HG03025 (cell line): Measurements from ENCODE around the gene KCP.

ENCODE experiments used
- ATAC-seq: cut with Tn5 transposase; IDR thresholded peaks from one replicate; pipeline ENCODE4 v1.9.1; 2021; ENCODE audit warnings: mild to moderate bottlenecking, moderate library complexity; ENCODE audit not compliant: unreplicated experiment, low FRiP score

Gene KCP

GRCh38 chr7:128888756-128889095 lies 21.8 kb downstream of the KCP start:
- ATAC-seq: no peak

DNA sequence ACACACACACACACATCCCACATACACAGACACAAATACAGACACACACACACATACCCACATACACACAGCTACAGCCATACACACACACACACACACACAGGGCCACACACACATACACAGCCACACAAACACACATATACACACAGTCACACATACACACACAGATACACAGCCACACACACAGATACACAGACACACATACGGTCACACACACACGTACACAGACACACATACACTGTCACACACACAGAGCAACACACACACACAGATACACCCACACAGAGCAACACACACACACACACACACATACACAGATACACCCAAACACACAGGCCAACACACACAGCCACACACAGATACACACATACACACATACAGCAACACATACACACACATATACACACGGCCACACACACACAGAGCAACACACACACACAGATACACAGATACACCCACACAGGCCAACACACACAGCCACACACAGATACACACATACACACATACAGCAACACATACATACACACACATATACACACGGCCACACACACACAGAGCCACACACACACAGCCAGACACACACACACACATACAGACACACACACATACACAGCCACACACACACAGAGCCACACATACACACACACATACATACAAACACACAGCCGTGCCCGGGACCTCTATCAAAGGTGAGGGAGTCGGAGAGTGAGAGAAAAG lies 22.3 kb downstream of the KCP start:
- no peak for ATAC-seq

DNA sequence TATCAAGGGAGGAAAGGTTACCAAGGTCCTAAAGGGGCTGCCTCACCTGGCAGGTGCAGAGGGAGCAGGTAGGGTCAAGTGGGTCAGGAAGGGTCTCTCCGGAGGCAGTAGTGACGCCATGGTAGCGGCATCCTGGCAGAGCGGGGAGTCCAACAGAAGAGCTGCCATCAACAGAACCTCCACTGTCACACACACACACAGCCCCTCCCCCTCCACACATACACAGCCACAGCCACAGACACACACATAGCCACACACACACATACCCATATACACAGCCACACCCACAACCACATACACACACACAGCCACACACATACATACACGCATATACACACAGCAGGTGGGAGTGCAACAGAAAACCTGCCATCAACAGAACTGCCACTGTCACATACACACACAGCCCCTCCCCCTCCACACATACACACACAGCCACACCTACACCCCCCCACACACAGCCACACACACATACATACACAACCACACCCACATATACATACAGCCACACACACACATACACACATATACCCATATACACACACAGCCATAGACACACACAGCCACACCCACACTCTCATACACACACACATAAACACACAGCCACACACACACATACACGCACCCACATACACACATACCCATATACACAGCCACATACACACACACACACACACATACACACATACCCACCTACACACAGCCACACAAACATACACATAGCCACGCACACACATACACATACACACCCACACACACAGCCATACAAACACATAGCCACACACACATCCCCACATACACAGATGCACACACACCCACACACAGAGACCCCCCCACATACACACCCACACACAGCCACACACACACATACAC lies 23.1 kb downstream of the KCP start:
- no peak for ATAC-seq

DNA sequence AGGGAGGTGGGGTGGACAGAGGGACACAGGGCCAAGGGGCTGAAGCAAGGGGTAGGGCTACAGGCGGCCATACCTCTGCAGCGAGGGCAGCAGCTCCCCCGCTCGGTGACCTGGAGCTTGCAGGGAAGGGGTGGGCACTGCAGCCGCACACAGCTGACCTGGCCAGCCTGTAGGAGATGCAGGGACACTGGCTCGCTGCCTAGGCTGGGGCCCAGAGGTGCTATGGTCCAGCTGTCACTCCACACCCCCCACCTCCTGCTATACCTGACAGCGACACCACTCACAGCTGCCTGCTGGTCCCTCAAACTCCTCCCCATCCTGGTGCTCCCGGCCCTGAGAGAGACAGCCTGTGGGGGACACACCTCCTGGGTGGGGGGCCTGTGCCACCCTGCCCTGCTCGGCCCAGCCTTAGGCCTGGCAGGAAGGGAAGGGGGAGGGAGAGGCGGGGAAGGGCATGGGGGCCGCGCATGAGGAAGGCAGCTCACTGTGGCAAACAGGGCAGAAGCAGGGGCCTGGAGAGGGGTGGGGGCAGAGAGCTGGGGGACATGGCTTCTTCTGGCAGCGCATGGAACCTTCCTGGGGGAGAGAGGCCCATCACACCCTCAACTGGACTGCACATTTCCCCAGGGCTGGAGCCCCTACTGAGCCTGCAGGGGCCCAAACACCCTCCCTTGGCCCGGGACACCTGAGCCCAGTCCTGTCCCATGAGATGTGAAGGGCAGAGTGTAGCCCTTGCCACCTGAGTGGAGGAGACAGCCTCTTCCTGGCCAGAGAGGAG lies 23.9 kb downstream of the KCP start:
- ATAC-seq: no peak

DNA sequence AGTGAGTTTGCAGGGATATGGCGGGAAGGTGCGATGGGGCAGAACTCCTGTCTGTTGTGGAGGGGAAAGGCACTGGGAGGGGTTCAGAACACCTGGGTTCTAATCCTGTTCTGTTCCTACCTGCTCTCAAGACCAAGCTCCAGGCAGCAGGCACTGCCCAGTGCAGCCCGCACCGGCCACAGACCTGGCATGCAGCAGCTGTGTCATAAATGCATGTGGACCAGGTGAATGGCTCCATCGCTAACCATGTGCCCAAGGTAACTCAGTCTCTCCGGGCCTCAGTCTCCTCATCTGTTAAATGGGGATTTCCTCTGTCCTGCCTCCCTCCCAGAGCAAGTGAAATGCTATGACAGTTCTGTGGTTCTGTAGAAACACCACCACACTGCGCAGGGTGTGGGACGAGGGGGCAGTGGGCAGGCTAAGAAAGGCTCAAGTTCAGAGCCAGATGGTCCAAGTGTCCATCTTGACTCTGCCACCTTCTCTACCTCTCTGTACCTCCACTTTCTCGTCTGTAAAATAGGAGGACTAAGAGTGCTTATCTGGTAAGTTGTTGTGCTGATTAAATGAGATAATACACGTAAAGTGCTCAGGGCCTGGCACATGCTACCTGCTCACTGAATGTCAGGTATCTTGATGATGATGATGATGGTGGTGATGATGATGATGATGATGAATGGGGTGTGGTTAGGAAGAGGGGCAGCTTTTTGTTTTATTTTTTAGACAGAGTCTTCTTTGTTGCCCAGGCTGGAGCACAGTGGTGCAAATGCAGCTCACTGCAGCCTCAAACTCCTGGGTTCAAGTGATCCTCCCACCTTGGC lies 24.9 kb downstream of the KCP start:
- ATAC-seq: no peak

- ATAC-seq: no peak
Observed at GRCh38 chr7:128884561-128885369, 25.7 kb downstream of the KCP start.

DNA sequence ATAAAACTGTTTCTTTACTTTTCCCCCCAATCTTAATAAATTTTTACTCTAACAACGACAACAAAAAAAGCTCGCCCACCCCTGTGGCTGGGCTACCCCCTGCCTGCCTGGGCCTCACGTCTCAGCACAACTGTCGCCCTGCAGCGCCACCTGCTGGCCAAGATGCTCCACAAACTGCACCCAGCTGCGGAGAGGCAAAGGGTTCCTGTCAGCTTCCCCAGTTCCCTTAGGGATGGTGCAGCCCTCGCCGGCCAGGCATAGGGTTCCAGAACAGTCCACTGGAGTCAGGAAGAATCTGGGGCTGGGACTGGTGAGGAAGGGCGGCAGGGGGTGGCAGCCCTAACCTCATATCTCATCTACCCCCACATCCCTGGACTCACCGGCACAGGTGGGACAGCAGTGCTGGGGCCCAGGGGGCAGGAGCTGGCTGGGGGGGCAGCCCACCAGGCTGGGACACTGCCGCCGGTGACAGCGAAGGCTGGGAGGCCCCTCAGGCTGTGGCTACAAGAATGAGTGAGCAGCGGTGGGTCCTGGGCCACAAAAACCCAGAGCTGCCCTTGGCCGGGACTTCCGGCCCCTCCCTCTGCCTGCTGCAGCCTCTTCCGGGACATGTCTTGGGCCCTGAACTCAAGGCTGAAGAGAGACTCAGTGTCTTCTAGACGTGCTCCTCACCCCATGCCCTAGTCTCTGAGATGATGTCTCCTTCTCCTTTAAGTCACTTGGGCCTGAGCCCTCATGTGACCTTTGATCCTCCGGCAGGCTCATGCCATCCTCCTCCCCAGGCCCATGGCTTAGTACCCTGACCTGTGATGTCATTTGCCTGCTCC lies 26.7 kb downstream of the KCP start:
- ATAC-seq: peak; percentile 61

GRCh38 chr7:128882134-128882533 lies 28.4 kb downstream of the KCP start:
- no peak for ATAC-seq

DNA sequence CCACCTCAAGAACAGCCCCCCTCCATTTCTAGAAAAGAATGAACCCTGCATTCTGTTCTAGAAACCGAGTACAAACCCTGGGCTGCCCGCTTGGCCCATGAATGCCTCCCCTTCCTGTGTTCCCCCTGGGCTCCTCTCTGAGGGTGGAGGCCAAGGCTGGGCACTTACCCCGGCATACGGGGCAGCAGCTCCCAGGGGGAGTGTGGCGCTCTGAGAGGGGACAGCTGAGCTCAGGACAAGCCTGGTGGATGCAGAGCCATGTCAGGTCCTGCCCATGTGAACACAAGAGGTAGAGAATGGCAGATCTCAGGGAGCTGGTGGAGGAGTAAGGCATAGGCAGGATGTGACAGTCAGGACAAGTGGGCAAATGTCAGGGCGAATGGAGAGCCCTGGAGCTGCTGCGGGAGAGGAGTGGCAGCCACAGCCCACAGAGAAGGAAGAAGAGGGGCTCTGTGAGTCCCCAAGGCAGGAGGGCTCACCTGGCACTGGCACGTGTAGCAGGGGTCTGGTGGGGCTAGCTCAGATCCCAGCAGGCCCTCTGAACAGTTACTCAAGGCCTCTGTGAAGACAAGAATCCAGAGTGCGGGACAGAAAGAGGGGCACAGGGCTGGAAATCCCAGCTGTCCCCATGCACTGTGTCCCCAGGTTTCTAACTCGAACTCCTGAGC lies 28.9 kb downstream of the KCP start:
- ATAC-seq: no peak

- no peak for ATAC-seq
Observed at GRCh38 chr7:128880791-128881457, 29.6 kb downstream of the KCP start.

DNA sequence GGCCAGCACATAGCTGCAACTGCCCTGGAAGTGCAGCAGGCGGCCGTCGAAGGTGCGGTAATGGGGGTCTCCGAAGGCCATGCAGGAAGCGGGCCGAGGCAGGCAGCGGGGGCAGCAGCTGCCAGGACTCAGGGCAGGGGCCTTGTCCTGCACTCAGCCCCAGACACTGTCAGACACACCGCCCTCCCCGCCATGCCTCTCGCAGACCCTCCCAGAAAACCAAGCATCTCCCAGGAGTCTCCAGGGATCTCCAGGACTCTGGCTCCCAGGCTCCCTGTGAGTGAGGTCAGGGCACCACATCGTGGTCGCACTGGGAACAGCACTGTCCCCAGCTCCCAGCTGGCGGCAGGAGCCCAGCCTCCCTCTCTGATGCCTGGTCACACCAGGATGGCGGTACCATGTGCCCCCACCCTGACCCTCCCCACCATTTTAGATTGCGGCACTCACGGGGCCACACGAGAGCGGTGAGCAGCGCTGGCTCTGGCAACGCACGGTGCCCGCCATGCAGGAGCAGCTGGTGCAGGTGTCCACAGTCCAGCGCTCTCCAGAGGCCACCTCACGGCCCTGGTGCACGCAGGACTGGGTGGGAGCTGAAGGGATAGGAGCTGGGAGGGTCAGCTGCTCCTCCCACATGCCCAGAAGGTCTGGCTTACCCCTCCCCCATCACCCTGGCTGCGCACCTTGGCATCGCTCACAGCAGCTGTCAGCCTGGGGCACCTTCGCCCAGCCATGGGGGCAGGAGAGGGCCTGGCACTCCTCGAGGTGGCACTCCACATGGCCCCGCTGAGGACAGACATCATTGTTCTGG lies 30.4 kb downstream of the KCP start:
- ATAC-seq: no peak

DNA sequence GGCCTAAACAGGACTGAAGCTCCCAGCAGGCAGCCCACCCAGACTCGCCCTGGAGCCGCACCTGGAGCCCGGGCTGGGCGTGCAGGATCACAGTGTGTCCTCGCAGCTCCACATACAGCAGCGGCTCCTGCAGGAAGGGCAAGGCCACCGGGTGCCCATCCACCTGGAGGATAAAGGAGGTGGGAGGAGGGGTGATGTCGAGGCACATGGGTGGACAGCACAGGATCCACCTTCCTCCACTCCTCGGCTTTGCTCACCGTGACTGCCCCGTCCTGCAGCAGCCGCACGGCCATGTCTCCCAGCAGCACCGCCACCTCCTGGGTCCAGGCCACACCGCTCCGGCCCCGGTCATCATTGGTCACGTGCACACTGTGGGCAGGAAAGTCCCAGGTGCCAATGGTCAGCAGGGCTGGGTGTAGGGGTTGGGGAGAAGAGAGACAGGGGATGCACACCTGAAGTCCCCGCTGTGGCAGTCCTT lies 31.0 kb downstream of the KCP start:
- ATAC-seq: no peak

GRCh38 chr7:128878226-128879105 lies 32.0 kb downstream of the KCP start:
- no peak for ATAC-seq

GRCh38 chr7:128877756-128878120 lies 32.8 kb downstream of the KCP start:
- no peak for ATAC-seq

DNA sequence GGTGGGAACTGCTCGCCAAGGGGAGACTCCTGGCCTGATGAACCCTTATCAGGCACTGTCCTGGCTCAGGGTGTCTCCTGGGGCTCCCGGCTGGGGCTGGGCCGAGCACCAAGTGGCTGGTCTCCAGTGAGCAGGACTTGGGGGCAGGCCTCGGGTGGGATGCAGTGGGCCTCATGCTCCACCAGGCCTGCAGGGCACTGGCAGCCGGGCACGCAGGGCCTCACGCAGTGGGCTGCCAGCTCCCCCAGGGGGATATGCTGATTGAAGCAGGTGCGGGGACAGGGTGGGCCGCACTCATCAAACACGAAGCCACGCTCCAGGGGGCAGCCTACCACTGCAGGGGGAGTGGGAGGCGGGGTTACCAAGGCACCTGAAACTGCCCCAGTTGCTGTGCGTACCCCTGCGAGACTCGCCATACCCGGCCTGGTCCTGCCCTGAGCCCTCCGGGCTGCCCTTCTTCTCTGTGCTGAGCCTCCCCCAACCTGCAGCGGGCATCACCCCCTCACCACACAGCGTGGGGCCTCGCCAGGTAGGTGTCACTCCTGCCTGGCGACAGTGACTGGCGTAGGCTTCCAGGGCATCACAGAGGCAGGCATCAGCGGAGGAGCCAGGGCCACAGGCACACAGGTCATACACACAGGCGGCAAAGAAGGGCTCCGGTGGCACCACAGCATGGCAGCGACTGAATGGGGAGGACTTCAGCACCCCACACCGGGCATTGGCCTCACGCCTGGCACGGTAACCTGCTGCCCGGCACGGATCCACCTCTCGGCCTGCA lies 33.3 kb downstream of the KCP start:
- no peak for ATAC-seq
